ENCODE measurements around the gene ATP8B1.
"Not testable (repeated sequence)": the region's sequence is repeated elsewhere in the genome, so short reads cannot be mapped to it uniquely, and the experiment has no call there.

DNA sequence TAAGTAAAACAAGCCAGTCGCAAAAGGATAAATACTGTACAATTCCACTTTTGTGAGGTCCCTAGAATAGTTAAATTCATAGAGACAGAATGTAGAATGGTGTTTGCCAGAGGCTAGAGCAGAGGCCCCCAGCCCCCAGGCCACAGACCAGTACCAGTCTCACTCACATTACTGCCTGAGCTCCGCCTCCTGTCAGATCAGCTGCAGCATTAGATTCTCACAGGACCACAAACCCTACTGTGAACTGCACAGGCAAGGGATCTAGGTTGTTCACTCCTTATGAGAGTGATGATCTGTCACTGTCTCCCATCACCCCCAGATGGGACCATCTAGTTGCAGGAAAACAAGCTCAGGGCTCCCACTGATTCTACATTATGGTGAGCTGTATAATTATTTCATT is 17.5 kb upstream of the ATP8B1 start:
- TF ChIP-seq, protein P1, sequence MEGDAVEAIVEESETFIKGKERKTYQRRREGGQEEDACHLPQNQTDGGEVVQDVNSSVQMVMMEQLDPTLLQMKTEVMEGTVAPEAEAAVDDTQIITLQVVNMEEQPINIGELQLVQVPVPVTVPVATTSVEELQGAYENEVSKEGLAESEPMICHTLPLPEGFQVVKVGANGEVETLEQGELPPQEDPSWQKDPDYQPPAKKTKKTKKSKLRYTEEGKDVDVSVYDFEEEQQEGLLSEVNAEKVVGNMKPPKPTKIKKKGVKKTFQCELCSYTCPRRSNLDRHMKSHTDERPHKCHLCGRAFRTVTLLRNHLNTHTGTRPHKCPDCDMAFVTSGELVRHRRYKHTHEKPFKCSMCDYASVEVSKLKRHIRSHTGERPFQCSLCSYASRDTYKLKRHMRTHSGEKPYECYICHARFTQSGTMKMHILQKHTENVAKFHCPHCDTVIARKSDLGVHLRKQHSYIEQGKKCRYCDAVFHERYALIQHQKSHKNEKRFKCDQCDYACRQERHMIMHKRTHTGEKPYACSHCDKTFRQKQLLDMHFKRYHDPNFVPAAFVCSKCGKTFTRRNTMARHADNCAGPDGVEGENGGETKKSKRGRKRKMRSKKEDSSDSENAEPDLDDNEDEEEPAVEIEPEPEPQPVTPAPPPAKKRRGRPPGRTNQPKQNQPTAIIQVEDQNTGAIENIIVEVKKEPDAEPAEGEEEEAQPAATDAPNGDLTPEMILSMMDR (IDR thresholded peaks at IDR 0.05), result not testable (repeated sequence)
- TF ChIP-seq POLR2A (IDR thresholded peaks at IDR 0.05), result not testable (repeated sequence)
